Putamen (tissue), 1 donor: ENCODE results near the gene IL17REL.
"Not testable (repeated sequence)": the region's sequence is repeated elsewhere in the genome, so short reads cannot be mapped to it uniquely, and the experiment has no call there.

Experiments used
- DNase-seq: peaks from one replicate; pipeline ENCODE4 v3.0.0-alpha.2; 2016; ENCODE audit warnings: low spot score

Gene IL17REL

DNA sequence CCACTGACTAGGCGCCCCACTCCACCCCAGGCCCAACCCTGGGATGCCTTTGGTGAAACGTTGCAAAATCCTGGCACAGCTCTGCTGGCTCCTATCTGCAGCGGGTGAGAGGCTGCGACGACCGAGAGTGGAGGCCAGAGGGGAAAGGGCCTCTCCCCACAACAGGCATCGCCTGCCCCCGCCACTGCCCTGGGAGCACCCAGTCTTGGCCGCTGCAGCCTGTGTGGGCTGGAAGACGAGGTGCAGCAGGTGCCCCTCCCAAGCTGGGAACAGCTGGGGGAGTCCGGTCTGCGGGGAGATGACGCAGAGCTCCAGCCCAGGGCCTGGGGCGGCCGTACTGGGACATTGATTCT is 56.2 kb downstream of the IL17REL start:
- DNase-seq, result no peak

- DNase-seq, result no peak
Measured at GRCh38 chr22:49955581-49956417, 56.8 kb downstream of the IL17REL start.

- DNase-seq, result no peak
Measured at GRCh38 chr22:49954991-49955580, 57.5 kb downstream of the IL17REL start.

DNA sequence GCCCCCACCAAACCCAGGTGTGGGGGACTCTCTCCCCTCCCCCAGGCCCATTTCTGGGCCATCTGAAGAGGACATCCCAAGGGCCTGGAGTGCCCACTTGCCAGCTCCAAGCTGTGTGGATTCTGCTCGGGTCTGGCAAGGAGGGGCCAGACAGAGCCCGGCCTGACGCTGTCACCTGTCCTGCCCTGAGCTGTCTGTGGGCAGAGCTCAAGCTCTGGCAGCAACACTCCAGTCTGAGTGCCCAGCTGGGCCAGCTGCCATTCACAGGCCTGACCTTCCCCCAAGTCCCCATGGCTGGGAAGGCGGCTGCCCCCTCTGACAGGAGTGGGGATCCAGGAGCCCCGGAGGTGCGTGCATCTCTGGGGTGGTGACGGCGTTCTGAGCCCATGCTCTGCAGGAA is 58.2 kb downstream of the IL17REL start:
- no peak for DNase-seq

DNA sequence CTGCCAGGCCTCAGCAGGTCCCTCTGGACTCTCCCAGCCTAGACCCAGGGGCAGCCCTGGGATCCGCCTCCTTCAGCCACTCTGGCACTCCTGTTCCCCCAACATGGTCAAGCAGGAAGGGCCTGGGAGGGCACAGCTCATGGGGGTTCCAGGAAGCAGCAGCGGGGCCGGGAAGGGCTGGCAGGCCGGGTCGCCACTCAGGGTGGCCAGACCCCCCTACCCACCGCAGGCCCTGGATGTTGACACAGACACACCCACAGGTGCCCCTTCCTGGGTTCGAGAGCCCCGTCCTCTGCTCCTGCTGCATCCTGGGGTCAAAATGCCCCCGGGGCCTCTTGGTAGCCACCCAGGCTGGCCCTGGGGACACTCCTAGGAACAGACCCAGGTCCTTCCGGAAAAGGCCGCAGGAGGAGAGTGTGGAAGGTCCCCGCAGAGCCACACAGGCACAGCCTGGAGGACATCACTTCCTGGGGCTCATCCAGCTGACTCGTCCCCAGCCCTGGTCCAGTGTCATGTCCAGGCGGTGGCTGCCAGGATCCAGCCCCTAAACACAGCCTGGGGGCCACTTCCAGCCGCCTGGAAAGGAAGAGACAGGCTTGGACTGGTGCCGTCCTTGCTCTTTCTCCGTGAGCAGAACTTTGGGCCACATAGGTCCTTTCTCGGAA is 58.8 kb downstream of the IL17REL start:
- no peak for DNase-seq

DNA sequence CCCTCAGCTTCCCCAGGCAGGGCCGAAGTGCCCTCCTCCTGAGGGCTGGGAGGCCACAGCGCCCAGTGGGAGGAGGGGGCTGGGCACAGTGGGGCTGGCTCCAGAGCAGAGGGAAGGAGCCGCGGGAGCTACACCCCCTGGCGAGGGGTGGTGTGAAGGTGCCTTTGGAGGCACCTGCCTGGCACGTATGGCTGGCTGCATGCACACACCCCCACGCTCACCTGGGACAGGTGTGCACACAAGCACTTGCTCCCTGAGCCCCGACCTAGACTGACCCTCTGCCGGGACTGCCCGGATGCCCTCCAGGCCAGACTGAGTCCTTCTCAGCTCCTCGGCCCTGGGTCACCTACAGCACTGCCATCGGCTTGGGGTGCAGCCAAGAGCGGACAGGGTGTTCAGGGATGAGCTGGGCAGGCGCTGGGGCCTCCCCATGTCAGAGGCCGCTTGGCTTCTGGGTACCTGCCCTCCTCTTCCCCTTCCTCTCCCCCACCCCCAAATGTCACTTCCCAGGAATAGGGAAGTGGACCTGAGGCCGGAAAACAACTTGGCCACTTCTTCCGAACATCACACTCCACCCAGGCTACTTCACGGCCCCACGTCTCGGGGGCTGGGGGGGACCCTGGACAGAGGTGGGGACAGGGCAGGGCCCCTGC is 59.4 kb downstream of the IL17REL start:
- DNase-seq, result no peak

DNA sequence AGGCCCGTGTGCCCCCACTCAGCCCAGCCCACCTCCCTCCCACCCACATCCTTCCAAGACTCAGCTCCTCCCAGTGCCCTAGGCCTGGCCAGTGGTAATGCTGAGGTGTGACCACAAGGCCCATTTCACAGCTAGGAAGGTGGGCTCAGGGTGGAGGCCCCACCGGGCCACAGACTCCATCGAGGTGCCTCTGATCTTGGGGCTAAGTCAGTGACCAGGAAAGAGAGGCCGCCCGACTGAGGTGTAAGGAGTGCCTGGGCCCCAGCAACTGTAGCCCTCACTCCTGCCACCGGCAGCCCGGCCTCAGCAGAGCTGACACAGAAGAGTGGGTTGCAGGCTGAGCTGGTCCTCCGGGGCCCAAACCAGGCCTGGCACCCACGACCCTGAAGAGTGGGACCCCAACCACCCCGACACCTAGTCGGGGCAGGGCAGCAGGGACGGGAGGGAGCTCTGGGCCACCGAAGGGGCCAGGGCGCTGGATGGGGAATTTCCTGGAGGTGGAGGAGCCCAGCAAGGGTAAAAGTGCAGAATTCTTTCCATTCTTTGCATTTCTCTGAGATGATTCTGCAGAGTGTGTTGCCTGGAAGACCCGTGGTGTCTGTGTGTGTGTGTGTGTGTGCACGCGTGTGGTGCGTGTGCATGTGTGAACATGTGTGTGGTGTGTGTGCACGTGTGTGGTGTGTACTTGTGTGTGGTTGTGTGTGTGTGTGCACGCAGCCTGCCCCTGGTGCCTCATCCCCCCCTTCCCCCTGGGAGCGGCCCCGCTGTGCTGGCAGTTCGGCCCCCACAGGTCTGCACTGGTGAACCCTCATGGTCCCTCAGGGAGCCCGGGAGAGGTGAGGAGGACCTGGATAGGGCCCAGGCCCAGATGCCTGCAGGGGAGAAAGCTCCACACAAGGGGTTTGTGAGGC is 60.3 kb downstream of the IL17REL start:
- DNase-seq, result no peak

DNA sequence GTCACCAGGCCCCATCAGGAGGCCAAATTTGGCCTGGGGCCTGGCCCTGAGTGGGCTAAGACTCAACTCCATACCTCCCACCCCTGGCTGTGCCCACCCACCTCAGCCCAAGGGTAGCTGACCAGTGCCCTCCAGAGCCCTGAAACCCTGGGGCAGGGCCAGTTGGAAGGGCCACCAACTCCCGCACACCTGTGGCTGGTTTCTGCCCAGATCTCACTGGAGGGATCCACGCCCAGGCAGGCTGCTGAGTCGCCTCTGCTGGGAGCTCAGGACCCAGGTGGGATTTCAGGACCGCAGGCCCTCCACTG is 60.9 kb downstream of the IL17REL start:
- no peak for DNase-seq

DNA sequence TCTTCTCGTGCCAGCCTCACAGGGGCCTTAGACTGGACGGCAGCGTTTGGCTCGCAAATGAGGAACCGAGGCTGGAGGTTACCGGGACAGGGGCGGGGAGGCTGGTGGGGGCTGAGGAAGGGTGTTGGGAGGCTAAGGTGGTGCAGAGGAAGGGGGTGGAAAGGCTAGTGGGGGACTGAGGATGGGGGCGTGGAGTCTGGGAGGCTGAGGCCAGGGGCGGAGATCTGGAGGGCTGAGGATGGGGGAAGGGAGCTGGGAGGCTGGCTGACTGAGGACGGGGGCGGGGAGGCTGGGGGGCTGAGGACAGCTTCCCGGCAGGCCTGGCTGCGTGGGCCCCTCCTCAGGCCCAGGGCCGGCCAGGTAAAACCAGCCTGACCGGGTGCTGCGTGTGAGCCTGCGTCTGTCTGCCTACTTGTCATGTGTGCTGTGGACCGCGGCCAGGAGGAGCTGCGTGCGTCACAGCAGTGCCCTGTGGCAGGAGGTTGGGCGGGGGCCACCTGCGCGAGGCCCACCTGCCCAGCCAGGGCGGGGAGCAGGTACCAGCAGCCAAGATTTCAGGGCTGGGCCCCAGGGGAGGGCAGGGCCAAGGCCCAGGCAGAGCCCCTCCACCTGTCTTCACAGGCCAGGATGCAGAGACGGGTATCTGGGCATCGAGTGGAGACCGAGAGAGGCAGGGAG is 61.4 kb downstream of the IL17REL start:
- DNase-seq, result no peak

GRCh38 chr22:49950396-49950994 is 62.1 kb downstream of the IL17REL start:
- no peak for DNase-seq

DNA sequence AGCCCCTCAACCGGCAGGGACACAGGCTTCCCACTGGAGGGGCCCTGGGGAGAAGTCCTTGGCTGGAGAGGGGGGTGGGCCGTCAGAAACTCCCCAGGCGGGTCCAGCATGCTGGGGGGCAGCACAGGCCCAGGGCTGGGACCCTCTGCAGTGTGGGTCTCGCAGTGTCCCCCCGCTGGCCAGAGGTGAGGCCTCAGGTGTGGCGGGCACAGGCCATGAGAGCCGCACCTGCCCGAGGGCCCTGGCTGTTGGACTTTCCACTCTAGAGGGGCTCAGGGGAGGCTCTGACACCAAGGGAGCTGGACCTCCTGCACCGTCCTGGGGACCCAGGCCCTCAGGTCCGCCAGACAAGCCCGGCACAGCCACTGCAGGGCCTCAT is 62.7 kb downstream of the IL17REL start:
- DNase-seq, result no peak

DNA sequence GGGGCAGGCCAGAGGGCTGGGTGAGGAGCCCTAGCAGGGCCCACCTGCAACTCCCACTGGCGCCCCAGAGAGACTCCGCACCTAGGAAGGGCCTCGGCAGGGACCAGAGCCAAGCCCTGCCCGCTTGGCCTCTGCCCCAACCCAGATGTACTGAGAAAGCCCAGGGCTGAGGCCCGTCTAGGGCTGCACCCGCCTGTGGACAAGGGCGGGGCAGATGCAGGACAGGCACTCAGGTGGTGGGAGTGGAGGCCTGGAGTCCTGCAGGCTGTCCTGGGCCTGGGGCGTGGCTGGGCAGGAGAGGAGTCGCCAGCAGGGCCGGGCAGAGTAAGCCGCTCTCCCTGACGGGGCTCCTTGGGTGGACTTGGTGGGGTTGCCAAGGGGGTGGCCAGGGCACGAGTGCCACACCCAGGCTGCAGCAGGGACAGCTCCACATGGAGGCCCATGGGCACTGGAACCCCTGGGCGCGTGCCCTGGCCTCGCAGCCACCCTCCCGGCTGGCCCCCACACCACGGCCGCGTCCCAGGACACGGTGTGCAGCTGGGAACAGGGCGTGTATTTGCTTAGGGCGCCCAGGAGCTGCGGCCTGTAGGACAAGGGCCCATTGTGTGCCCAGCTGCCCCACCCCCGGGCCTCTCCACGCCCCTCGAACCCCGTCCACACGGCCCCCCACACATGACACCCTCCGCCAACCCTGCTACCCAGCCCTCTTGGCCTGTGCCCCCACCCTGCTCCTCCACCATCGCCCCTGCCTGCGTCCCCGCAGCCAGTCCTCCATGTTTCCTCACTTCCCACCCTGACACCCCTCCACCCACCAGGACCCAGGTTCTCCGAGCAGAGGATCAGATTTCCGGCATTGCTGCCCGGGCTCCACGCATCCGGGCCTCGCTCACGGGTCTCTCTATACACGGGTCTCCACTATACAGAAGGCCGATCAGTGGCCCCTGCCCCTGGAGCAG is 63.3 kb downstream of the IL17REL start:
- no peak for DNase-seq

- DNase-seq, result no peak
Measured at GRCh38 chr22:49948116-49948957, 64.2 kb downstream of the IL17REL start.

DNA sequence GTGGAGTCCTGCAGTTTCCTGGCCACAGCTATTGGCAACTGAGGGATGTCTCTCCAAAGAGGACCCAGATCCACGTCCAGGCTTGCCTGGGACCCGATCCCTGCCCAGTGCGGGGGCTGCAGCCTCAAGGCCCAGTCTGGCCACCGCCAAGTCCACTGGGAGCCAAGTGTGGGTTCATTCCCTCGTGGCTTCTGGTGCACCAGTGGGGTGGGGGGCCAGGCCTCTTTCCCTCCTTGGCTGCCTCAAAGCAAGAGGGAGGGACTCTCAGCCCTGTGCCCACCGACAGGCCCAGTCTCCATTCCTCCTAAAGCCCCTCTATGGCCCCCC is 65.3 kb downstream of the IL17REL start:
- no peak for DNase-seq

DNA sequence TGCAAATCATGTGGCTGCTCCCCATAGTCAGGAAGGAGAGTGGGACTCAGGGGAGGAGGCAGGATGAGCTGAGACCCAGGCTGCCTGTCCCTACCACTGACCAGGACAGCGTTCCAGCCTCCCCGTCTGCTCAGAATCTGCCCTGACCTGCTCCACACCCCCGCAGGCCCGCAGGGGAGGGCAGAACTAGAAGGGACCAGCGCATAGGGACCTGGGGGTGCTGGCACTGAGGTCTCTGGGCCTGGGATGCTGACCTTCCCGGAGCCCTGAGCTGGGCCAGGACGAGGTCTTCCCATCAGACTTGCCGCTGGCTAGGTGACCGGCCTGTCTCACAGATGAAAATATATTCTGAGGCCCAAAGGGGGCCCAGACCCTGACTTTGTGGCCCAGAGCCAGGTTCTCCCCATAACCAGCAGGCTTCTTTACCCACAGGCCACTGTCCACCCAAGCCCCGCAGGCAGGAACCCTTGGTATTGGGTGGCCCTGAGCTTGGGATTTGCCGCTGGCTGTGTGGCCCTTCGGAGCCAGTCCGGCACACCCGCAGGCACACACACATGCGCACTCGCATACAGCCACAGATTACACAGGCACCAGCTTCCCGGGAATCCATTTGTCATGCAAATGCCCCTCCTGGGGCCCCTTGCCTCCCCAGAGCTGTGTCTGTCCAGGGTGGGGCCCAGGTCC is 65.8 kb downstream of the IL17REL start:
- no peak for DNase-seq

DNA sequence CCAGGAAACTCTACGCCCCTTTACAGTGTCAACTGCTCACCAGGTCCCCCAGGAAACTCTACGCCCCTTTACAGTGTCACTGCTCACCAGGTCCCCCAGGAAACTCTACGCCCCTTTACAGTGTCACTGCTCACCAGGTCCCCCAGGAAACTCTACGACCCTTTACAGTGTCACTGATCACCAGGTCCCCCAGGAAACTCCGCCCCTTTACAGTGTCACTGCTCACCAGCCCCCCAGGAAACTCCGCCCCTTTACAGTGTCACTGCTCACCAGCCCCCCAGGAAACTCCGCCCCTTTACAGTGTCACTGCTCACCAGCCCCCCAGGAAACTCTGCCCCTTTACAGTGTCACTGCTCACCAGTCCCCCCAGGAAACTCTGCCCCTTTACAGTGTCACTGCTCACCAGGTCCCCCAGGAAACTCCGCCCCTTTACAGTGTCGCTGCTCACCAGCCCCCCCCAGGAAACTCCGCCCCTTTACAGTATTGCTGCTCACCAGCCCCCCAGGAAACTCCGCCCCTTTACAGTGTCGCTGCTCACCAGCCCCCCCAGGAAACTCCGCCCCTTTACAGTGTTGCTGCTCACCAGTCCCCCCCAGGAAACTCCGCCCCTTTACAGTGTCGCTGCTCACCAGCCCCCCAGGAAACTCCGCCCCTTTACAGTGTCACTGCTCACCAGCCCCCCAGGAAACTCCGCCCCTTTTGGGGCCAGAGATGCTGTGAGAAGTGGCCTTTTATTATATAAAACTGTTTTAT is 67.3 kb downstream of the IL17REL start:
- DNase-seq, result not testable (repeated sequence)
